HepG2 (cell line): ENCODE measurements around the gene PTPRF. TPM values are rescaled to one million over a fixed set of nuclear protein-coding genes. Genes with fewer than 3 reads are reported as not detected.
"Not testable (repeated sequence)": the region's sequence is repeated elsewhere in the genome, so short reads cannot be mapped to it uniquely, and the experiment has no call there.

ENCODE experiments used
- ATAC-seq: fragments of 200-7000 bp; cut with Tn5 transposase; 3 replicates; pipeline ENCODE4 v1.9.1; 2020; ENCODE audit warnings: mild to moderate bottlenecking, moderate library complexity
- BruUV-seq: library from RNA; stranded (reverse); fragments of 400-500 nt; replicated peaks from 2 replicates; lab custom pipeline; 2021; lab: Mats Ljungman, UMichigan
- CTCF ChIA-PET: fragments of 300-600 bp; formaldehyde crosslinking; extraction: SDS; loops from one replicate; lab custom pipeline; 2021; ENCODE audit warnings: low total read pairs, inconsistent platforms, low intra/inter-chr PET ratio; lab: Yijun Ruan, JAX
- POLR2A ChIA-PET: fragments of 350-600 bp; sonication (Branson Sonifier 250); formaldehyde crosslinking; loops from one replicate; lab custom pipeline; 2020; ENCODE audit warnings: antibody characterized with exemption, inconsistent platforms; lab: Yijun Ruan, JAX
- DNase-seq: peaks from one replicate; pipeline ENCODE4 v3.0.0-alpha.2; 2015; ENCODE audit warnings: low spot score
- FAIRE-seq: peaks from 3 replicates; lab custom pipeline; 2011; peaks lifted over from hg19 to GRCh38; lab: Jason Lieb, UNC
- H2AFZ ChIP-seq: one replicate; pipeline ENCODE4 v1.6.1; 2011; ENCODE audit warnings: low read length, inconsistent platforms
- H3K27ac ChIP-seq: fragments of 300-600 bp; 3 replicates; pipeline ENCODE4 v1.8.0; 2011; ENCODE audit warnings: mixed run types, mild to moderate bottlenecking, mixed read lengths, low read length, inconsistent platforms; ENCODE audit not compliant: insufficient read depth; ENCODE audit errors: extremely low read length
- H3K27me3 ChIP-seq, 2 experiments: fragments of 200-600 bp in 1 of 2; 2 replicates in 1 of 2; 3 replicates in 1 of 2; pipeline versions ENCODE4 v1.6.0 to v1.8.0; 2011; ENCODE audit warnings: low read length in 2 of 2, mild to moderate bottlenecking in 2 of 2, moderate library complexity in 2 of 2, inconsistent platforms in 1 of 2; ENCODE audit not compliant: insufficient read depth in 2 of 2, control insufficient read depth in 1 of 2
- H3K36me3 ChIP-seq, 2 experiments: fragments of 200-600 bp in 1 of 2; replicated peaks in 1 of 2; 2 replicates in 1 of 2; 3 replicates in 1 of 2; pipeline versions ENCODE4 v1.5.1 to v1.8.0; 2011; ENCODE audit warnings: low read length in 2 of 2, inconsistent platforms in 1 of 2; ENCODE audit not compliant: insufficient read depth in 2 of 2, control insufficient read depth in 1 of 2
- H3K4me1 ChIP-seq: 2 replicates; pipeline ENCODE4 v1.5.1; 2012; ENCODE audit warnings: low read length, inconsistent platforms; ENCODE audit not compliant: insufficient read depth
- H3K4me2 ChIP-seq: 2 replicates; pipeline ENCODE4 v1.6.0; 2011; ENCODE audit warnings: low read depth, low read length, inconsistent platforms
- H3K4me3 ChIP-seq, 3 experiments: fragments of 200-600 bp in 1 of 3; sonication (generic), shearing (Covaris generic) in 1 of 3; replicated peaks in 1 of 3; 2 replicates each; pipeline ENCODE4 v1.5.1; 2011 to 2016; ENCODE audit warnings: low read length in 3 of 3, inconsistent platforms in 2 of 3, low read depth in 2 of 3, mild to moderate bottlenecking in 2 of 3, control low read depth in 1 of 3, mixed read lengths in 1 of 3; ENCODE audit not compliant: insufficient read depth in 1 of 3
- H3K79me2 ChIP-seq: one replicate; pipeline ENCODE4 v1.6.1; 2011; ENCODE audit warnings: low read length, inconsistent platforms; ENCODE audit not compliant: insufficient read depth
- H3K9ac ChIP-seq: 2 replicates; pipeline ENCODE4 v1.6.0; 2011; ENCODE audit warnings: mild to moderate bottlenecking, low read depth, low read length, inconsistent platforms; ENCODE audit not compliant: insufficient read depth
- H3K9me3 ChIP-seq: 2 replicates; pipeline ENCODE4 v1.5.1; 2012; ENCODE audit warnings: mild to moderate bottlenecking, low read length
- H4K20me1 ChIP-seq: 2 replicates; pipeline ENCODE4 v1.6.0; 2011; ENCODE audit warnings: inconsistent platforms, mild to moderate bottlenecking, low read length, moderate library complexity; ENCODE audit not compliant: insufficient read depth
- HOXD1 ChIP-seq: sonication (generic); formaldehyde crosslinking; IDR thresholded peaks from 2 replicates; pipeline ENCODE4 v1.5.0; 2020; ENCODE audit warnings: missing genetic modification reagents
- SATB2 ChIP-seq: sonication (generic); formaldehyde crosslinking; IDR thresholded peaks from 2 replicates; pipeline ENCODE4 v1.5.0; 2020; ENCODE audit warnings: missing genetic modification reagents
- WGBS: methylation state at CpG from one replicate; pipeline ENCODE4 v1.1.6; 2017; ENCODE audit warnings: low lambda C conversion rate; 5-methylcytosine and 5-hydroxymethylcytosine counted together
- in situ Hi-C: cut with HindIII; loops from 2 replicates; pipeline ENCODE4 v1.10.0; 2017; ENCODE audit warnings: low pct_unique_long_range_greater_than_20kb; ENCODE audit not compliant: extremely low pct_ligation_motif_present
- intact Hi-C: fragments of 100-400 bp; cut with micrococcal nuclease; formaldehyde crosslinking; loops from one replicate; pipeline ENCODE4 v1.10.0; 2022; ENCODE audit not compliant: unreplicated experiment
- polyA plus RNA-seq, 8 experiments: library from polyadenylated mRNA; depleted of rRNA in 3 of 8; stranded (reverse) in 7 of 8; unstranded in 1 of 8; fragments of >200 nt; fragmentation: Illumina TruSeq in 4 of 8; extraction: Trizol in 4 of 8; gene quantifications; 2 replicates each; pipeline versions ENCODE4 v1.2.1 to v1.2.3, GENCODE V29; 2011 to 2016; ENCODE audit warnings: low read depth in 4 of 8, missing spikeins in 1 of 8, mixed read lengths in 1 of 8; ENCODE audit not compliant: insufficient read depth in 1 of 8
- total RNA-seq, 5 experiments: library from RNA; depleted of rRNA; stranded (reverse); fragments of >200 nt; fragmentation: Illumina TruSeq; extraction: Trizol; gene quantifications; 2 replicates each; pipeline ENCODE4 v1.2.3, GENCODE V29; 2016; ENCODE audit warnings: low read depth in 1 of 5

Gene PTPRF
- total and polyA plus RNA-seq, 2 of the 13 experiments (the other 11 are each of a cell fraction or from before 2014, with no cell fraction given): 55.9 to 167 TPM

- H4K20me1 ChIP-seq: no peaks in the 10 kb centered on the region
- in situ Hi-C loops: no loop called here
- ATAC-seq: no peak
- POLR2A ChIA-PET: interaction anchor here (1.9 kb wide), 1 partner anchor 13 kb away, joined by 6 read pairs; the partner anchor contains the start of gene KDM4A
- DNase-seq: no peak
- H2AFZ ChIP-seq: no peak overlapping the region
- H3K27me3 ChIP-seq: peaks cover 2 to 11% of the 10 kb centered on the region in 2 experiments; a peak in 2 of 5 replicates
- no peak for FAIRE-seq
- no peak overlapping the region for H3K27ac ChIP-seq
- no peaks in the 10 kb centered on the region for H3K79me2 ChIP-seq
- H3K36me3 ChIP-seq: no peaks in the 10 kb centered on the region
- no peak overlapping the region for H3K9ac ChIP-seq
- H3K4me3 ChIP-seq: no peak overlapping the region
- TF ChIP-seq SATB2 (CRISPR knock-in tag) (no peak), HOXD1 (no peak)
- TF ChIP-seq, all 625 proteins: peak for 0
- WGBS: 45% methylated on average over 5 of the region's 7 CpGs
- CTCF ChIA-PET: no interaction called here
- H3K9me3 ChIP-seq: no peaks in the 10 kb centered on the region
- H3K4me1 ChIP-seq: peaks cover 16% of the 10 kb centered on the region
- intact Hi-C loops: no loop called here
- BruUV-seq: no TSS peak
- no peak overlapping the region for H3K4me2 ChIP-seq
Measured at GRCh38 chr1:43637267-43637666, 106.6 kb downstream of the PTPRF start.

- H3K27ac ChIP-seq, H3K4me2 ChIP-seq, H2AFZ ChIP-seq, H3K9me3 ChIP-seq, ATAC-seq, POLR2A ChIA-PET, DNase-seq, CTCF ChIA-PET, H4K20me1 ChIP-seq, in situ Hi-C loops, H3K36me3 ChIP-seq, intact Hi-C loops, FAIRE-seq, H3K9ac ChIP-seq, H3K4me3 ChIP-seq, H3K79me2 ChIP-seq, BruUV-seq: not testable (repeated sequence)
- H3K27me3 ChIP-seq: peaks cover 2 to 11% of the 10 kb centered on the region in 2 experiments; a peak in 2 of 5 replicates
- H3K4me1 ChIP-seq: peaks cover 12% of the 10 kb centered on the region
- 89% methylated on average over 3 of the region's 4 CpGs for WGBS
Measured at GRCh38 chr1:43638381-43638780, 107.7 kb downstream of the PTPRF start.
